UCSD-AML1 (cell line): ENCODE measurements around the gene RSRC1.
"Not testable (repeated sequence)": the region's sequence is repeated elsewhere in the genome, so short reads cannot be mapped to it uniquely, and the experiment has no call there.

ENCODE experiments used
- DNase-seq: peaks from one replicate; lab custom pipeline; 2025; ENCODE audit not compliant: unreplicated experiment; lab: John Stamatoyannopoulos, UW

Gene RSRC1

DNA sequence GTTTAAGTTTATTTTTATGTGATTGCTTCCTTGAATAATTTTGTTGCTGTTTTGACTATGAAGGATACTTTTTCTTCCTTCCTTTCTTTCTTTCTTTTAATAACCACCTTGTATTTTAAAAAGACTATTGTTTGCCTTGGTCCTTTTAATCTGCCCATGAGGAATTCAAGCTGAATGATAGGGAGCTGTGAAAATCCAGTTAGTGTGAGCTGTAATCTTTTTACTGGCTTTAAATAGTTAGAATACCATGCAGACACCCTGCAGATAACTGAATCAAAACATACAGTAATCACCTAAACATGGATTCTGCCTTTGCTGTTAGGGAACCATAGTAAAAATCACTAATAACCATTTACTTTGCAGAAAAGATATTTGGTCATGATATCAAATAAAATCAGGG lies 110.7 kb downstream of the RSRC1 start:
- no peak for DNase-seq

DNA sequence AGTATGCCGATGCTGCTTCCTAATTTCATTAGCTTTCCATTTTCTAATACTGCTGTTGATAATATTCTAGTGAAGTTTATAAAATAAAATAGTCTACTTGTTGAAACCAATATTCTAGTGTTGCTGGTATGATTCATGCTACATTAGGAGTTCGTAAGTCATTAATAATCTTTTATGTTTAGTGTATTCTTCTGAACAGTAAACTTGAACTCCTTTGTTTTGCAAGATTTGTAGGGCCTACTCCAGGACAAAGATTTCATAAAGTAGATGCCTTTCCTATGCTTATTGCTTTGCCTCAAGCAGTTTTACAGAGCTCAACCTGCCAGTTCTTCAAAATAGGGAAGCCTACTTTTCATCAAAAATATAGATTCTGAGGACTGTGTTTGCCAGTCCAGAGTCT lies 111.5 kb downstream of the RSRC1 start:
- no peak for DNase-seq

DNA sequence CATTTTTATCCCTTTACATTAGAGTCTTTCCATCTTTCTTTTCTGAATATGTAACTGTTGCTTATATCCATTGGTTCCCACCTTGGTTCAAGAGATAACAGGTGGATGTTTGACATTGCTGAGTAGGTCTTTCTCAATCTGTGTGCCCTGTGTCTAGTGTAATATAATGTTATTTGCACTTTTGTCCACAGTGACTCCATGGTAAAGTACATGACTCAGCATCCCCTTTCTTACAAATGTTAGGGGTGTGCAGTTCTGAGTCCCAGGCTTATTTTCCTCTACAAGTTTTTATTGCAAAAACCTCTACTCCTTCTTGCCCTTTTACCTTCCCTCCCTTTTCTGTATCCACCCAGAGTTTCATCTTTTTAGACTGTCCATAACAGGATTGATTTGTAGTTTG lies 116.5 kb downstream of the RSRC1 start:
- no peak for DNase-seq

DNA sequence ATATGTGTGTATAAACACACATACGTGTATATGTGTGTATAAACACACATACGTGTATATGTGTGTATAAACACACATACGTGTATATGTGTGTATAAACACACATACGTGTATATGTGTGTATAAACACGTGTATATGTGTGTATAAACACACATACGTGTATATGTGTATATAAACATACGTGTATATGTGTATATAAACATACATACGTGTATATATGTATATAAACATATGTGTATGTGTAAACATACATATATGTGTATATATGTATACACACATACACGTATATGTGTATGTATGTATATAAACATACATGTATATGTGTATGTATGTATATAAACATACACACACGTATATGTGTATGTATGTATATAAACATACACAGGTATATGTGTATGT lies 119.1 kb downstream of the RSRC1 start:
- not testable (repeated sequence) for DNase-seq

DNA sequence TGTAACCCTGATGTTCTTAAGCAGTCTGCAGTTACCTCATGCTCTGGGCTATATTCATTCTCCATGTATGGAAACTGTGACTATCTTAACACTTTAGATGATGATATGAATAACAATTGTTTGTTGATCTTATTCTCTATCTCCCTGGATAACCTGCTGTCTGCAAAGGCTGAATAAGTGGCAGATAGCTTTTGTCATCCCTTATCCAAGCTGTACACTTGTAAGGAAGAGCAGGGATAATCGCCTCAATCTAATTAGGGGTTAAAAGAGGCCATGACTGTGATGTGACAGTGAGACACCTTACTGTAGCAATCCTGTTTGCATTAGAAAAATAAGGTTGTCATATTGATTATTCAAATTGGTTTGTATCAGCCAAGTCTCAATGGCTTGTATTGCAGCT lies 123.9 kb downstream of the RSRC1 start:
- DNase-seq = no peak

DNA sequence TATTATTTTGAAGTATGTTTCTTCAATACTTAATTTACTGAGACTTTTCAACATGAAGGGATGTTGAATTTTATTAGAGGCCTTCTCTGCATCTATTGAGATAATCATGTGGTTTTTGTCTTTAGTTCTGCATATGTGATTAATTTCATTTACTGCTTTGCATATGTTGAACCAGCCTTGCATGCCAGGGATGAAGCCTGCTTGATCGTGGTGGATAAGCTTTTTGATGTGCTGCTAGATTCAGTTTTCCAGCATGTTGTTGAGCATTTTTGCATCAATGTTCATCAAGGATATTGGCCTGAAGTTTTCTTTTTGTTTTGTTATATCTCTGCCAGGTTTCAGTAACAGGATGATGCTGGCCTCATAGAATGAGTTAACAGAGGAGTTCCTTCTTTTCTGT lies 134.4 kb downstream of the RSRC1 start:
- no peak for DNase-seq

DNA sequence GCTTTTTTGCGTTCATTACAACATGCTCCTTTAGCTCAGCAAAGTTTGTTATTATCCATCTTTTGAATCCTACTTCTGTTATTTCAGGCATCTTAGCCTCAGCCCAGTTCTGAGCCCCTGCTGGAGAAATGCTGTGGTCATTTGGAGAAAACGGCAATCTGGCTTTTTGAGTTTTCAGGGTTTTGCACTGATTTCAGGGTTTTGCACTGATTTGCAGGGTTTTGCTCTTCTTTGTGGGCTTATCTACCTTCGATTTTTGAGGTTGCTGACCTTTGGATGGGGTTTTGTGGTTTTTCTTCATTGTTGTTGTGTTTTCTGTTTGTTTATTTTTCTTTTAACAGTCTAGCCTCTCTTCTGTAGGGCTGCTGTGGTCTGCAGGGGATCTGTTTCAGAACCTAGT lies 137.4 kb downstream of the RSRC1 start:
- DNase-seq = no peak

DNA sequence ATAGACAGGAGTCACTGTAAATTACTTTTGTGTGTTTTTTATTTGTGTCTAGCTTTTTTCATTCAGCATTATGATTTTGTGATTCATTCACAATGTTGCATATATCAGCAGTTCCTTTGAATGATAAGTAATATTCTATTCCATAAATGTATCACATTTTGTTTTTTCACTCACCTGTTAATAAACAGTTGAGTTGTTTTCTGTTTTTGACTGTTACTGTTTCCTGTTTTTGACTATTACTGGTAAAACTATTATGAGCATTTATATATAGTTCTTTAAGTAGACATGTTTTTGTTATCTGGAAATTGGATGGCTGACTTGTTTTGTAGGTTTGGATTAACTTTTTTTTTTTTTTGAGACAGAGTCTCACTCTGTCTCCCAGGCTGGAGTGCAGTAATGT lies 138.4 kb downstream of the RSRC1 start:
- no peak for DNase-seq

DNA sequence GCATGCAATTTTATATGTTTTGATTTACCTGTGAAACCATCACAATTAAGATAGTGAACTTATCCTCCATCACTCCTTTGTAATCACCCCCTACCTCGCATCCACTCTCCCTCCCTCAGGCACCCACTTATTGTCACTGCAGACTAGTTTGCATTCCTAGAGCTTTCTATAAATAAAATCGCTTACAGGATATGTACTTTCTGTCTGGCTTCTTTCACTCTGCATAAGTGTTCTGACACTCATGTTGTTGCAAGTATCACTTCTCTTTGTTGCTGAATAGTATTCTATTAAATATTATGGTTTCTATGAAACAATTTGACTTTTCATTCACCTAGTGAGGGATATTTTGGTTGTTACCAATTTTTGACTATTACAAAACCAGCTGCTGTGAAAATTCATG lies 139.3 kb downstream of the RSRC1 start:
- DNase-seq = no peak

DNA sequence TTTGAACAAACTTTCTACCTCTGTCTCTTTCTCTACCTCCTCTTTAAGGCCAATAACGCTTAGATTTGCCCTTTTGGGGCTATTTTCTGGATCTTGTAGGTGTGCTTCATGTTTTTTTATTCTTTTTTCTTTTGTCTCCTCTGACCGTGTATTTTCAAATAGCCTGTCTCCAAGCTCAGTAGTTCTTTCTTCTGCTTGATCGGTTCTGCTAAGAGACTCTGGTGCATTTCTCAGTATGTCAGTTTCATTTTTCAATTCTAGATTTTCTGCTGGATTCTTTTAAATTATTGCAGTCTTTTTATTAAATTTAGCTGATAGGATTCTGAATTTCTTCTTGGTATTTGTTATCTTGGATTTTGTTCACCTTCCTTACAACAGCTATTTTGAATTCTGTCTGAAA lies 148.7 kb downstream of the RSRC1 start:
- no peak for DNase-seq

DNA sequence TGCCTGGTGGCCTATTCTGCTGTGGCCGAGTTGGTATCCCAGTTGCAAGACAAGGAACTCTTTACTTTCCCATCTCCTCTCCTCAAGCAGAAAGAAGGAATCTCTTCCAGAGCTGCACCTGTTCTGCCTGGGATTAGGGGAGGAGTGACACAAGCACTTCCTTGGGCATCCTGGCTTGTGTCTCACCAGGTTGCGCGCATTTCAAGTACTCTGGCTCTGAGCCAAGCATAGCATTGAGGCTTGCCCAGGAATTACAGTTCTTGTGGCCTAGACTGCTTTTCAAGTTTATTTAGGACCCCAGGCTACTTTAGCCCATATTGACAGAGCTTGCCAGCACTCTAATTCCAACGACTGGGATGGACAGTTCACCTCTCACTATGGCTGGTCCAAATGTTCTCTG lies 150.5 kb downstream of the RSRC1 start:
- DNase-seq = no peak

DNA sequence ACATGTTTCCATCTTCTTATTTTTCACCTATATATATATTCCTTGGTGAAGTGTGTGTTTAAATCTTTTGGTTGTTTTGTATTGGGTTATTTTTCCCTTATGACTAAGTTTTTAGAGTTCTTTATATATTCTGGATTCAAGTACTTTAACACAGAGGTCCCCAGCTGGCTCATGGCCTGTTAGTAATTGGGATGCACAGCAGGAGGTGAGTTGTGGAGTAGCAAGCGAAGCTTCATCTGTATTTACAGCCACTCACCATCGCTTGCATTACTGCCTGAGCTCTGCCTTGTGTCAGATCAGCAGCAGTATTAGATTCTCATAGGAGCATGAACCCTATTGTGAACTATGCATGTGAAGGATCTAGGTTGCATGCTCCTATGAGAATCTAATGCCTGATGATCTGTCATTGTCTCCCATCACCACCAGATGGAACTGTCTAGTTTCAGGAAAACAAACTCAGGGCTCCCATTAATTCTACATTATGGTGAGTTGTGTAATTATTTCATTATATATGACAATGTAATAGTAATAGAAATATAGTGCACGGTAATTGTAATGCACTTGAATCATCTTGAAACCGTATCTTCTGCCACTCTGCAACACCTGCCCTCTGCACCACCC lies 151.6 kb downstream of the RSRC1 start:
- DNase-seq = no peak

DNA sequence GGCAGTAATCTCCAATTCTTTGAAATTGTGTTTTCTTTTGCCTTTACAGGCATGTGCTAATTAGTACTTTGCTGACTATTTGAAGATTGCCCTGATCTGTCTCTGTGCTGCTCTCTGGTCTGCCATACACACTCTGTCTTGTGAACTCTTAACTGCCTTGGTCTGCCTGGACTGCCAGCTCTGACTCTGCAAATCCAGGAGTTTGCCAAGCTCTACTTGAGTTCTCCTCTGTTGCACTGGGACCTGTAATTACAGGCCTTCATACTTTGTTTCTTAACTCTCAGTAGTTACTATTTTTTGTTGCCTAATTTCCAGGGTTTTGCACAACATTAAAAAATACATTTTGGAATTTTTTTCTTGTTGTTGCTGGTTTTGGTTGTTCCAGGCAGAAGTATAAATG lies 155.0 kb downstream of the RSRC1 start:
- no peak for DNase-seq

DNA sequence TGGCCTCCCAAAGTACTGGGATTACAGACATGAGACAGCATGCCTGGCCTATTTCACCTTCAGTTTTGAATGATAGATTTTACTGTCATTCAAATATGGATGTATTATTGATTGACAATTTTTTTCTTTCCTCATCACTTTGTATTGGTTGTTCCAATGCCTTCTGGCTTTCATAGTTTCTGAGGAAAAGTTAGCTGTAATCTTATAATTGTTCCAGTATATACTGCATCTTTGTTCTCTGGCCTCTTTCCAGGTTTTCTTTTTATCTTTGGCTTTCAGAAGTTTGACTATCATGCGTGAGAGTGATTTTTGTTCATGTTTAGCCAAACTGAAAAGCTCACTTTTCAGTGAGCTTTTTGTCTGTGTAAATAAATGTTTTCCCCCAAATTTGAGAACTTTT lies 157.1 kb downstream of the RSRC1 start:
- DNase-seq = no peak

DNA sequence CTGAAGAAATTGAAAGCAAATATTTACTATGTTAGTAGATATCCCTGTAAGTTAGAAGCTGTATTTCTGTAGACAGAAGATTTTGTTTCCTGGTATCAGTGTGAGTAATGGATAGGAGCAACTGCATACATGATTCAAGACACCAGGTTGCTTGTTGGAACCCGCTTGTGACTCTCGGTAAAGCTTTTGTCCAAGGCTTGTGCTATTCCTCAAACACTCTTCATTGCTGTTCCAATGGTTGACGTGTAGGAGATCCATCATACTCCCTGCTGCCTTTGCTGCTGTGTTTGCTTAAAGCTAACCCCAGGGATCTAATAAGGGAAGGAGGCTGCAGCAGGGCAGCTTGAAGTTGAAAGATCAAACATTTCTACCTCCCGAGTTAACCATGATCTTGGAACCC lies 160.1 kb downstream of the RSRC1 start:
- no peak for DNase-seq

DNA sequence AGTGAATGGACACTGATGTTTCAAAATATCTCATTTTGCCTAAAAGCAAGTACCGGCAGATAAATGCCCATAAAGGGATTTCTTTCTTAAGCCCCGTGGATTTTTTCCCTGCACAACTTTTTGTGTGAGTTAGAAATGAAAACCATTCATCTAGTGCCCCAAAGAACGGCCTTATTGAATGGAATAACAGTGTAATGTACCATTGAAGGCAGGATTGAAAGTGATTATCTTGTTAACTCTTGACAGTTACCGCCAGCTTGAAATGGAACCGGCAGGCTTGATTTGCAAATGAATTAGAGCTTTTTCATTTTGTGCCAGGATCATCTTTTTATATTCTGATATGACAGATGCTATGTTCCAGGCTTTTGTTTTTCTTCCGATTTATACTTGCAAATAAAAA lies 162.2 kb downstream of the RSRC1 start:
- no peak for DNase-seq

DNA sequence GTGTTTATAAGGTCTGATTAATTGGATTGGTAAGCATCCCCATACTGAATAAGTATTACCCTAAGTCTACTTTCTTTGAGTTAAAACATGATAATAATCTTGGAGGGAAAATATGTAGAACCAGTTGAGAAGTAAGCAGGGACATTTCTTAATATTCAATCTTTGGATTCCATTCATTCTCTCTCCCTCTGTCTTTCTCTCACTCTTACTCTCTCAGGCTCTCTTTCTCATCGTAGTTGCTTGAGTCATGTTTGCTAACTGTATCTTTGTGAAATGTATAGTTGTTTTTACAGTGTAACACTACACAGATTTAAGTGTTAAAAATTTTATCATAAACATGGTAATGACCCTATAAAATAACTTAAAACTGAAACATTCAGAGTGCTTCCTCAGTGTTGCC lies 163.8 kb downstream of the RSRC1 start:
- DNase-seq = no peak

DNA sequence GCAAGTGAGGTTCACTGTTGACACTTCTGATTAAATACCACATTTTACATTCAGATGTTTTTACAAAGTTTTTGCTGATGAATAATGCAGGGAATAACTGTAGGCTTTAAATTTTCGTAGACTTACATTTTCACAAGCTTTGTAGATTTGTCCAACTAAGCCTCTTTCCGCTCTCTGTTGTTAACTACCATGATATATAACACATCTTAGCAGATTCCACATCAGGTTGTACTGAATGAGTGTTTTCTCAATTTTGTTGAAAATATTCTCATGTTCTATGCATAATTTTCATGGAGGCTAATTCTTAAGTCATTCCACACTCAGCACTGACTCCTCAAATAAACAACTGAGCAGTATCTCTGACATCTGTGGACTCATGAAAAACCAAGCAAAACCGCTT lies 168.3 kb downstream of the RSRC1 start:
- no peak for DNase-seq

DNA sequence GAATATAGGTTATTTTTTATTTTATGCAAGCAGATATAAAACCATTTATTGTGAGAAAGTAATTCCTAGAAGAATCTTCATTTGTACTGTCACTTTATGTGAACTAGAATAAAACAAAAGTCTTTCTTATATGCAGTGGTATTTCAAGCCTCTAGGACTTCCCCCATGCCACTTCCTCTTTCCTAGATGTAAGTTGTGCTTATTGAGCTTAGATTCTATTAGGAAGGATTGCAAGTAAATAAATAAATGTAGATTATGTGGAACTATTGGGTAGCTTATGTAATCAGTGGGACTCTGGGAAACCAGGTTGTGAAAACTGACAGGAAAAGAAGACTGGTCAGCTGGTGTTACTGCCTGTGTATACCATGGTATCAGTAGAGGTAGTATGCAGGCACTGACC lies 169.7 kb downstream of the RSRC1 start:
- no peak for DNase-seq

DNA sequence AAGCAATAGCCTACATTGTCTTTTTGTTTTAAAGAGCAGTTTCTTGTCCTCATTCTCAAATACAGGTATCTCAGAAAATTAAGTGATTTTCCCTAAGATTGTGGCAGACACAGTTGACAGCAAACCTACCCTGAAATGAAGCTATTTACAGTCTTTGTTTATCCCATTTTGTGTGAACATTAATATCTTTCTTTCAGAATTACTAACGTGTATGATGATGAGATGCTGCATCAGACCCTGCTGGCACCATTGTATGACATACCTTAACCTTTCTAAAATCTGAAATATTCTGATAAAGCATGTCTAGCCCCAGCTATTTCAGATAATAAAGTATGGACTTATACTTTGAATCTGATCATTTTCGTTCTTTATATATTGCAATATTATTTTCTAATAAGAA lies 185.9 kb downstream of the RSRC1 start:
- DNase-seq = no peak

DNA sequence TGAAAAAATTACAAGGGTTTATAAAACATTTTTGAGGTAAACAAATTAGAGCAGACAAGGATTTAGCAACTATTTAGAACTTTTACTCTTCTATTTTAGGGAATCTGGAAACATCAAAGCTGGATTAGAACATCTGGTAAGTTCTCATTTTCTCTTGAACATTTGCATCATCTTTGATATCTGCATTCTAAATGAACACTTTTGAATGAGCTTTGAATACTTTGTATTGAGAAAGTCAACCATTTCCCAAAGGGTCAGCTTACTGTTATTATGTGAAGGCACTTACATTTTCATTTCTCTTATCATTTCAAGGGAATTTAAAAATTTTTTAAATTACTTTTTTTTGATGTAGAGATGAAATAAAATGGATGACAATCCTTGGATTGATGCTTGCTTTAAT lies 188.1 kb downstream of the RSRC1 start:
- no peak for DNase-seq

DNA sequence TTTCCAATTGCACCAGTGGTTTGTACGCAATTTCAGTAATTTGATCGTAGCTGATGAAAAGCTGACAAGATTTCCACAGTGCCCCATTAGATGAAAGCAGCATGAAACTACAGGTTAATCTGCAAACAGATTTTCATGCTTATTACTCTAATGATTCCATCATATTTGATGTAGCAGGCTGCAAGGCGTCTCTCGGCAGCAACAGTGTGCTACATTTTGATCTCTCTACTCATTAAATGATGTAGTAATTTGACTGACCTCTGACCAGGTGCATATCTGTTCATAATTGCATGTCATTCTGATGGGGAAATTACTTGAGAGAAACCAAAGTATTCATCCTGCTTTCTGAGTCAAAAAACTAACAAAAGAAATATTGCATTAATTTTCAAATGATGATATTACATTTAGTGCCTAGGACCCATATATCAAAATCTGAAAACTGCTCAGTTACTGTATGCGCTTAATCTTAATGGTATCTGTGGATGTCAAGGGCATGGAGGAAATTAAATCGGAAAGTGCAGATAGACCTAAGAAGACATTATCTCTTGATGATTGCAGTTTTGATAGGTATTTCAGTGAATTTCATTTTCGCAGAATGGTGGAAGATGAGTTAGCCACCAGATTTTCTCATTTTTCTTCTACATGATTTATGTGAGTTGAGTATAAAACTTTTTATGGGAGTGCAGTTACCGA lies 198.5 kb downstream of the RSRC1 start:
- DNase-seq = no peak

DNA sequence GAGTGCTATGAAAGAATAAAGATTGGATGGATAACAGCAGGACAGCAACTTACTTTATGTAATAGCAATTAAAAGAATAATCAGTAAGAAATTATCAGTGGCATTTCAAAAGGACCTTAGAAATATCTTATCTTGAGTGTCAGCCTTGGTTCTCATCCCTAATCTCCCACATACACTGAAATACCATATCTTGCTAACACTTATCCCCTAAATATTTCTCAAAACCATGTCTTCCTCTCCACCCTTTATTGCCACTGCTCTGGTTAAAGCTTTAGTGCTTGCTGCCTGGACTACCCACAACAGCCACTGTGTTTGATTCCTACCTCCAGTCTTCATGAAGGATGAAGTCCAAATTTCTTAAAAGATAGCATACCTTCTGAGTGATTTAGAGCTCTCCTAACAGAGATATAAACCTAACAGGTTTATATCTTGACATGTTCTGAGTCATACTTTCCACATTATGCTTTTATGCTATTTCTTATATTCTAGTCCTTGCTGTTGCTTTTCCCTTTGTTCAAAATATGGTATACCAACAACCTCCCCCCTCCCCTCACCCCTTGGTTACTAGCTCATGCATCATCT lies 202.8 kb downstream of the RSRC1 start:
- no peak for DNase-seq
